ENCODE data around the gene VCY.
"Not testable (repeated sequence)": the region's sequence is repeated elsewhere in the genome, so short reads cannot be mapped to it uniquely, and the experiment has no call there.

GRCh38 chrY:13986373-13986772 lies at the start of gene VCY:
- not testable (repeated sequence) for TF ChIP-seq POLR2A (IDR thresholded peaks at IDR 0.05; ENCODE audit: low read depth, low read length); RFX5 (IDR thresholded peaks at IDR 0.05; ENCODE audit: low read depth, low read length); ELK1 (IDR thresholded peaks at IDR 0.05; ENCODE audit: borderline replicate concordance, low read depth, low read length); RAD21 (IDR thresholded peaks at IDR 0.05; ENCODE audit: low read length); BHLHE40 (IDR thresholded peaks at IDR 0.05; ENCODE audit: low read depth, low read length); CTCF (conservative IDR thresholded peaks at IDR 0.05; ENCODE audit: low read depth, low read length); SMC3 (IDR thresholded peaks at IDR 0.05; ENCODE audit: low read depth, low read length)

Measured in IMR-90 (cell line).